HEK293T (cell line): ENCODE results near the gene FOXO1.

Experiments
- BHLHE40 ChIP-seq: fragments of 450-650 bp; IDR thresholded peaks from 2 replicates; pipeline ENCODE4 v1.6.1; 2016; ENCODE audit warnings: mild to moderate bottlenecking, moderate library complexity, borderline replicate concordance
- FOXA1 ChIP-seq: fragments of 450-650 bp; IDR thresholded peaks from 2 replicates; pipeline ENCODE4 v1.6.1; 2016; ENCODE audit warnings: mild to moderate bottlenecking
- FOXK2 ChIP-seq: fragments of 450-650 bp; IDR thresholded peaks from 2 replicates; pipeline ENCODE4 v1.6.1; 2016; ENCODE audit warnings: mild to moderate bottlenecking
- FOXM1 ChIP-seq: fragments of 450-650 bp; IDR thresholded peaks from 2 replicates; pipeline ENCODE4 v1.6.1; 2017; ENCODE audit warnings: mild to moderate bottlenecking, borderline replicate concordance
- HDGF ChIP-seq: fragments of 450-650 bp; IDR thresholded peaks from 2 replicates; pipeline ENCODE4 v1.6.1; 2017; ENCODE audit warnings: antibody characterized with exemption, borderline replicate concordance
- TARDBP ChIP-seq: fragments of 450-650 bp; IDR thresholded peaks from 2 replicates; pipeline ENCODE4 v1.6.1; 2016

GRCh38 chr13:40640202-40640601 is 26.2 kb downstream of the FOXO1 start:
- TF ChIP-seq TARDBP (no peak), FOXA1 (no peak), BHLHE40 (no peak), HDGF (no peak), FOXK2 (no peak), FOXM1 (no peak)
